ELR (cell line): ENCODE measurements around the gene TTC16.

ENCODE experiments used
- DNase-seq: peaks from one replicate; pipeline ENCODE4 v3.0.0-alpha.2; 2015; ENCODE audit warnings: low read depth

TTC16 gene

GRCh38 chr9:127697575-127697974 is 18.3 kb upstream of the TTC16 start:
- no peak for DNase-seq

- DNase-seq = no peak
Observed at GRCh38 chr9:127698386-127698785, 17.5 kb upstream of the TTC16 start.

DNA sequence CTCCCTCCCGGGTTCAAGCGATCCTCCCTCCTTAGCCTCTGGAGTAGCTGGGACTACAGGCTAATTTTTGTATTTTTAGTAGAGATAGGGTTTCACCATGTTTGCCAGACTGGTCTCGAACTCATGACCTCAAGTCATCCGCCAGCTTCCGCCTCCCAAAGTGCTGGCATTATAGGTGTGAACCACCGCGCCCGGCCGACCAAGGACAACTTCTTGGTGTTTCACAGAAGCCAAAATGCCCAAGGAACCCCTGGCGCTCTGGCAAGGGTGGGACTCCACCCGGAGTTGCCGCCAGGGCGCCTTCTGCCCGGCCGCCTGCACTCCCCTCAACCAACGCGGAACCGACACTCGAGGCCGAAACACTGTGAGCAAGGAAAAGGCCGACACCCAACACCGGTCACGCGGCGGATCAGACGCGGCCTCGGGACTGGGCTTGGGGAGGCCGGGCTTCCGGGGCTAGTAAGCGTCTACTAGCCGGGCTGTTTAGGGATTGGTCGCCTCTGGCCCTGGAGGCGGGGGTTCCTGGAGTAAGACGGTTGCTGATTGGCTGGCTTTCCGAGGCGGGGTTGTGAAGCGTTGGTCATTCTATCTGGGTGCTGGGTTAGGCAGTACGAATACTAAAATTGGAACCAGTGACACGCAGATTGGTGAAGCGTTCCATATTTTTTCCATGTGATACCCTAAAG is 16.8 kb upstream of the TTC16 start:
- peak; percentile 92 for DNase-seq

- no peak for DNase-seq
Observed at GRCh38 chr9:127700140-127700539, 15.7 kb upstream of the TTC16 start.

GRCh38 chr9:127700594-127701255 is 15.2 kb upstream of the TTC16 start:
- DNase-seq = no peak

- DNase-seq = no peak
Observed at GRCh38 chr9:127703289-127703946, 12.5 kb upstream of the TTC16 start.

GRCh38 chr9:127705577-127706379 is 10.1 kb upstream of the TTC16 start:
- DNase-seq = no peak

DNA sequence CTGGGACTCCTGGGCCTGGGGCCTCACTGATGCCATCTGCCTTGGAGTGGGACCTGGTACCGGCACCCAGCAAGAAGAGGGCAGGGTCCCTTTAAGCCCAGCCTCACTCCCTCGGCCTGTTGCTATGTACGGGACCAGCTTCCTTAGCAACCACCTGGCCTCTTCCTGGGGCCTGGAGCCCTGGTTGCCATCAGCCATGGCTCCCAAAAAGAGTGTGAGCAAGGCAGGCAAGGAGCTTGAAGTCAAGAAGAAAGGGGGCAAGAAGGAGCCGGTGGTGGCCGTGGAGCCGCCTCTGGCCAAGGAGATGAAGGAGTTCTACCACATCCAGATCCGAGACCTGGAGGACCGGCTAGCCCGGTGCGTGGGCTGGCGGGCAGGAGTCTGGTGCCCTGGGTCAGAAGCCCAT is 9.0 kb upstream of the TTC16 start, which contains the start of gene CFAP157:
Gene CFAP157 (plus strand): TSS at position 153 of the 406 bp plus-strand sequence. CDS start 44 bp downstream, at position 197.
- DNase-seq = no peak

DNA sequence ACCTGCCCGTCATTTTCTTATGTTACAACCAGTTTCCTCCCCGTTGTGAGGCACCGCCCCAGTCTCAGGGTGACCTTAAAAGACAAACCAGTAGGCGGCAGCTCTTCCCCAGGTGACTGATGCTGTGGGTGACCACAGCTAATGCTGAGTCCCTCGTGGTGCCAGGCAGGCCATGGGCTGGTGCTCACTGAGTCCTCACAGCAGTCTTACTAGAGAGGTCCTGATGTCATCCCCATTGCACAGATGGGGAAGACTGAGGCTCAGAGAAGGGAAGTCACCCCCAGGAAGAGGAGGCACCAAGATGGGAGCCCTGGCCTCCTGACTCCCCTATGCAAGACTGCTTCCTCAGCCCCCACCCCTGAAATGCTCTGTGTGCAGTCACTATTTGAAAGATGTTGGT is 8.1 kb upstream of the TTC16 start:
- DNase-seq = peak; percentile 41

GRCh38 chr9:127708952-127709587 is 6.8 kb upstream of the TTC16 start:
- DNase-seq = no peak

DNA sequence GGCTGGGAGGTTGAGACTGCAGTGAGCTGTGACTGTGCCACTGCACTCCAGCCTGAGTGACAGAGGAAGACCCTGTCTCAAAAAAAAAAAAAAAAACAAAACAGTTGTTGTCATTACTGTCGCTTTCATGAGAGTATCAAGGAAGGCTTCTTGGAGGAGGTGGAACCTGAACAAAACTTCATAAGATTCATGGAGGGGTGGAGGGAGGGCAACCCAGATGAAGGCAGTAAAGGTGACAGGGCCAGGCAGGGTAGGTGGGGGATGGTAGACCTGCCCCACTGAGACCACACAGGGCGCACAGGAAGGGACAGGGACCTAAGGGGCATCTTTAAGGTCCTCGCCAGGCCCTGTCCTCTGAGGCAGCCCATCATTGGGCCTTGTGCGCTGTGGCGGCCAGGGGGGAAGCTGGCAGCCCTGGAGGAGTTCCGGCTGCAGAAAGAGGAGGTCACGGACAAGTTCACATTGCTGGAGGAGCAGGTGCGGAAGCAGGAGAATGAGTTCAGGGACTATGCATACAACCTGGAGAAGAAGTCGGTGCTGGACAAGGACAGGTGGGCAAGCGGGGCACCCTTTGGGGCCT is 5.6 kb upstream of the TTC16 start:
- no peak for DNase-seq

GRCh38 chr9:127711226-127711701 is 4.6 kb upstream of the TTC16 start:
- DNase-seq = no peak

GRCh38 chr9:127711831-127712274 is 4.0 kb upstream of the TTC16 start:
- DNase-seq = no peak

DNA sequence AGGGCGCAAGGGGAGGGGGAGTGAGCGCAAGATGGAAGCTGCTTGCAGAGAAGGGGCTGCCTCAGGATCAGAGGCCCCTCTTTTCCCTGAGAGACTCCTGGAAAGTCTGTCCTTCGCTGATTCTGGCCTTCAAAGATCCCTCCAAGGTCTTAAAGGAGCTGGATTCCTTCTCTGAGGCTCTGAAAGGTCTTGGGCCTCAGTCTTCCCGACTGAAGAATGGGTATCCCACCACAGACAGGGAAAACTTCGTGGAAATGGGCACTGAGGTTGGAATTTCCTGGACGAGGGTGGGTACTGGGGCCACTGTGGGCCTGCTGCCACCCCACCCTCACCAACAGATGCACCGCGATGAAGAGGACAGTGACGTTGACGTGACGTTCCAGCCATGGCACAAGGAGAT is 3.5 kb upstream of the TTC16 start:
- DNase-seq = no peak

- DNase-seq = no peak
Observed at GRCh38 chr9:127712867-127713266, 3.0 kb upstream of the TTC16 start.

GRCh38 chr9:127714020-127714750 is 1.7 kb upstream of the TTC16 start:
- no peak for DNase-seq

GRCh38 chr9:127714951-127715469 is 869 bp upstream of the TTC16 start:
- peak; percentile 46 for DNase-seq

GRCh38 chr9:127716412-127716811 is 533 bp downstream of the TTC16 start:
- DNase-seq = no peak

- DNase-seq = no peak
Observed at GRCh38 chr9:127717766-127718165, 1.9 kb downstream of the TTC16 start.
